Neural progenitor cell (in vitro differentiated cells): ENCODE results near the gene HS3ST4. TPM values are rescaled to one million over a fixed set of nuclear protein-coding genes. Genes with fewer than 3 reads are reported as not detected.

Experiments
- DNase-seq: peaks from one replicate; pipeline ENCODE4 v3.0.0-alpha.2; 2016; ENCODE audit warnings: low spot score
- H2AFZ ChIP-seq: fragments of 200-600 bp; sonication (generic); replicated peaks from 2 replicates; pipeline ENCODE4 v1.6.1; 2016; ENCODE audit warnings: antibody characterized with exemption
- H3F3A ChIP-seq: fragments of 200-600 bp; sonication (generic); 2 replicates; pipeline ENCODE4 v1.6.1; 2016; ENCODE audit warnings: antibody characterized with exemption, low read depth
- H3K27ac ChIP-seq: fragments of 200-600 bp; sonication (generic); 2 replicates; pipeline ENCODE4 v1.5.1; 2016; ENCODE audit warnings: mild to moderate bottlenecking
- H3K27me3 ChIP-seq: fragments of 200-600 bp; sonication (generic); 2 replicates; pipeline ENCODE4 v1.6.1; 2016; ENCODE audit warnings: mild to moderate bottlenecking, moderate library complexity
- H3K36me3 ChIP-seq: fragments of 200-600 bp; sonication (generic); 2 replicates; pipeline ENCODE4 v1.5.1; 2016
- H3K4me1 ChIP-seq: fragments of 200-600 bp; sonication (generic); 2 replicates; pipeline ENCODE4 v1.6.1; 2016; ENCODE audit warnings: mixed run types
- H3K4me2 ChIP-seq: fragments of 200-600 bp; sonication (generic); 2 replicates; pipeline ENCODE4 v1.6.1; 2016
- H3K4me3 ChIP-seq: fragments of 200-600 bp; sonication (generic); 2 replicates; pipeline ENCODE4 v1.5.1; 2016
- H3K79me2 ChIP-seq: fragments of 200-600 bp; sonication (generic); 2 replicates; pipeline ENCODE4 v1.6.1; 2016; ENCODE audit warnings: low read depth
- H3K9ac ChIP-seq: fragments of 200-600 bp; sonication (generic); 2 replicates; pipeline ENCODE4 v1.6.1; 2016
- H3K9me3 ChIP-seq: fragments of 200-600 bp; sonication (generic); 2 replicates; pipeline ENCODE4 v1.5.1; 2016; ENCODE audit warnings: low read depth
- H4K20me1 ChIP-seq: fragments of 200-600 bp; sonication (generic); 2 replicates; pipeline ENCODE4 v1.6.1; 2016; ENCODE audit warnings: low read depth
- H3K27ac Mint-ChIP-seq: 3 replicates; pipeline ENCODE4 v1.8.0; 2021; ENCODE audit warnings: mixed read lengths
- H3K27me3 Mint-ChIP-seq: 2 replicates; pipeline ENCODE4 v1.8.0; 2022; ENCODE audit warnings: low read depth, mild to moderate bottlenecking, inconsistent platforms, moderate library complexity, mixed read lengths; ENCODE audit not compliant: insufficient read depth
- H3K36me3 Mint-ChIP-seq: 3 replicates; pipeline ENCODE4 v1.8.0; 2021; ENCODE audit warnings: mixed read lengths
- H3K4me1 Mint-ChIP-seq: 3 replicates; pipeline ENCODE4 v1.8.0; 2021; ENCODE audit warnings: mixed read lengths
- H3K4me3 Mint-ChIP-seq: 3 replicates; pipeline ENCODE4 v1.8.0; 2021; ENCODE audit warnings: mild to moderate bottlenecking, moderate library complexity, mixed read lengths
- H3K9me3 Mint-ChIP-seq: 3 replicates; pipeline ENCODE4 v1.8.0; 2020; ENCODE audit warnings: mixed read lengths
- EZH2 ChIP-seq: fragments of 200-600 bp; sonication (generic); IDR thresholded peaks from 2 replicates; pipeline ENCODE4 v1.6.1; 2017; ENCODE audit warnings: antibody characterized with exemption, mild to moderate bottlenecking, moderate library complexity
- EZH2phosphoT487 ChIP-seq: fragments of 200-600 bp; sonication (generic); IDR thresholded peaks from 2 replicates; pipeline ENCODE4 v1.6.1; 2017; ENCODE audit warnings: antibody characterized with exemption
- total RNA-seq: library from RNA; depleted of rRNA; stranded (reverse); fragments of >200 nt; gene quantifications from 2 replicates; pipeline ENCODE4 v1.2.3, GENCODE V29; 2015; ENCODE audit warnings: low replicate concordance
- TF ChIP-seq, protein P1 (sequence below): fragments of 200-600 bp; sonication (generic); IDR thresholded peaks from 2 replicates; pipeline ENCODE4 v1.5.1; 2017; ENCODE audit warnings: antibody characterized with exemption, mild to moderate bottlenecking

HS3ST4 gene
- total RNA-seq, 1 donor from 2014 or later: 2.5 TPM

DNA sequence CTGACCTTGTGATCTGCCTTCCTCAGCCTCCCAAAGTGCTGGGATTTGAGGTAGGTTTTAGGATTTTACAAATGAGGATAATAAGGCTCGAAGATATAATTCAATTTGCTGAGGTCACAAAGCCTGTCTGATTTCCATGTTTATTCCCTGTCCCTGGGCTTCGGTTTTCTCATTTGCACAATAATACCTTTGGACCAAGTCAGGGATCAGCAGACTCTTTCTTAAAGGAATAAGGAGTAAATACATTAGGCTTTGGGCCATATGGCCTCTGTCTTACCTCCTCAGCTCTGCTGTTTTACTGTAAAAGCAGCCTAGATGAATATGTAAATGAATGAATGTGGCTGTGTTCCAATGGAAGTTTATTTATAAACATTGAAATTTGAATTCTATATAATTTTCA, 442.8 kb downstream of the HS3ST4 start:
- Histone ChIP-seq H2AFZ (no peak overlapping the region), H3K4me1 (peaks cover 20% of the 10 kb centered on the region), H3K9me3 (no peaks in the 10 kb centered on the region), H3K4me3 (no peak overlapping the region), H3K27me3 (no peaks in the 10 kb centered on the region), H3K4me2 (no peak overlapping the region), H3K79me2 (no peaks in the 10 kb centered on the region), H3K36me3 (no peaks in the 10 kb centered on the region), H4K20me1 (no peaks in the 10 kb centered on the region), H3K9ac (no peak overlapping the region), H3F3A (no peaks in the 10 kb centered on the region), H3K27ac (no peak overlapping the region)
- peaks cover 2% of the 10 kb centered on the region for H3K9me3 Mint-ChIP-seq
- no peak overlapping the region for H3K27ac Mint-ChIP-seq
- TF ChIP-seq EZH2phosphoT487: no peak
- TF ChIP-seq, protein P1, sequence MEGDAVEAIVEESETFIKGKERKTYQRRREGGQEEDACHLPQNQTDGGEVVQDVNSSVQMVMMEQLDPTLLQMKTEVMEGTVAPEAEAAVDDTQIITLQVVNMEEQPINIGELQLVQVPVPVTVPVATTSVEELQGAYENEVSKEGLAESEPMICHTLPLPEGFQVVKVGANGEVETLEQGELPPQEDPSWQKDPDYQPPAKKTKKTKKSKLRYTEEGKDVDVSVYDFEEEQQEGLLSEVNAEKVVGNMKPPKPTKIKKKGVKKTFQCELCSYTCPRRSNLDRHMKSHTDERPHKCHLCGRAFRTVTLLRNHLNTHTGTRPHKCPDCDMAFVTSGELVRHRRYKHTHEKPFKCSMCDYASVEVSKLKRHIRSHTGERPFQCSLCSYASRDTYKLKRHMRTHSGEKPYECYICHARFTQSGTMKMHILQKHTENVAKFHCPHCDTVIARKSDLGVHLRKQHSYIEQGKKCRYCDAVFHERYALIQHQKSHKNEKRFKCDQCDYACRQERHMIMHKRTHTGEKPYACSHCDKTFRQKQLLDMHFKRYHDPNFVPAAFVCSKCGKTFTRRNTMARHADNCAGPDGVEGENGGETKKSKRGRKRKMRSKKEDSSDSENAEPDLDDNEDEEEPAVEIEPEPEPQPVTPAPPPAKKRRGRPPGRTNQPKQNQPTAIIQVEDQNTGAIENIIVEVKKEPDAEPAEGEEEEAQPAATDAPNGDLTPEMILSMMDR: no peak
- TF ChIP-seq EZH2: no peak
- H3K4me1 Mint-ChIP-seq: peaks cover 19% of the 10 kb centered on the region
- H3K27me3 Mint-ChIP-seq: peaks cover 3% of the 10 kb centered on the region
- H3K4me3 Mint-ChIP-seq: no peak overlapping the region
- no peak for DNase-seq
- no peaks in the 10 kb centered on the region for H3K36me3 Mint-ChIP-seq

DNA sequence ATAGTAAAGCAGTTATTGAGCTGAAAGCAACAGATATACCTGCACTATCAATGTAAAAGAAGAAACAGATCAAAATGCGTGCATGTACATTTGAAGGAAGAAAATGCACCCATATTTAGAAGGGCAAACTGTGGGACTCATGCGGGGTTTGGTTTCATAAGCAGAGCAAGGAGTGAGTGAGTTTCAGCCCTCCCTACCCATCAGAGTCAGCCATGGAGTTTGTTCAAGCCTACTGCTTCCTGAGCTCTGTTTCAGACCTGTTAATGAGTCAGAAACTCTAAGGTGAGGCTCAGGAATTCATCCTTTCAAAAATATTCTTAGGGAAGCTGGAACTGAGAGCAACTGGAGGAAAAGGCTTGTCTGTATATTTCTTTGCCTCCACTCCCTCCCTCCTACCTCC, 446.2 kb downstream of the HS3ST4 start:
- Histone ChIP-seq H3K4me1 (peaks cover 10% of the 10 kb centered on the region), H3K27me3 (no peaks in the 10 kb centered on the region), H2AFZ (no peak overlapping the region), H3K27ac (no peak overlapping the region), H3K9ac (no peak overlapping the region), H3K4me2 (no peak overlapping the region), H3K79me2 (no peaks in the 10 kb centered on the region), H3K9me3 (no peaks in the 10 kb centered on the region), H3K4me3 (no peak overlapping the region), H3F3A (no peaks in the 10 kb centered on the region), H3K36me3 (no peaks in the 10 kb centered on the region), H4K20me1 (no peaks in the 10 kb centered on the region)
- Mint-ChIP-seq H3K27me3 (no peaks in the 10 kb centered on the region), H3K36me3 (no peaks in the 10 kb centered on the region), H3K9me3 (peaks cover 2% of the 10 kb centered on the region), H3K4me1 (peaks cover 9% of the 10 kb centered on the region), H3K27ac (no peak overlapping the region), H3K4me3 (no peak overlapping the region)
- no peak for DNase-seq
- TF ChIP-seq EZH2: no peak
- TF ChIP-seq, protein P1: no peak
- TF ChIP-seq EZH2phosphoT487: no peak

DNA sequence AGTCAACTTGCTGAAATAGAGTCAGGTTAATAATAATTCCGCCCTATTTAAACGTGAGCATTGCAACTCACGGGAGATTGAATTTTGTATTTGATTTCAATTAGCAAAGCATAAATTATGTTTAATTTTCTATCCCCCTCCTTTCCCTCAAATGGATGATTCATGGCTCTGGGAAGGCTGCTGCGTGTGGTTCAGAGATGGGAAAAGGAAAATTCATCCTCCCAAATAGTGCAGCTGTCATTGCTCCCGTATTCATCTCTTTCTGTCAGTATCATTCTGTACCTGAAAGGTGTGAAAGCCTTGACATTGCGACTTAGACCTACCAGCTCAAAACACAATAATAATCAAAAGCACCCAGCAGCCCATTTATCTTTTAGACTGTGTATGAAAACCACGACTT, 447.3 kb downstream of the HS3ST4 start:
- Mint-ChIP-seq H3K4me1 (no peaks in the 10 kb centered on the region), H3K27ac (no peak overlapping the region), H3K27me3 (no peaks in the 10 kb centered on the region), H3K36me3 (no peaks in the 10 kb centered on the region), H3K4me3 (no peak overlapping the region), H3K9me3 (peaks cover 4% of the 10 kb centered on the region)
- Histone ChIP-seq H3K36me3 (no peaks in the 10 kb centered on the region), H3K4me2 (no peak overlapping the region), H3K27ac (no peak overlapping the region), H2AFZ (no peak overlapping the region), H4K20me1 (no peaks in the 10 kb centered on the region), H3F3A (no peaks in the 10 kb centered on the region), H3K27me3 (no peaks in the 10 kb centered on the region), H3K4me3 (no peak overlapping the region), H3K9me3 (no peaks in the 10 kb centered on the region), H3K4me1 (no peaks in the 10 kb centered on the region), H3K9ac (no peak overlapping the region), H3K79me2 (no peaks in the 10 kb centered on the region)
- DNase-seq: no peak
- no peak for TF ChIP-seq EZH2phosphoT487
- TF ChIP-seq EZH2: no peak
- TF ChIP-seq, protein P1: no peak
